ENCODE results near the gene C6orf47. TPM values are rescaled to one million over a fixed set of nuclear protein-coding genes. Genes with fewer than 3 reads are reported as not detected.

C6orf47 gene
- total and polyA plus RNA-seq, 2 of the 13 experiments (the other 11 are each of a cell fraction or from before 2014, with no cell fraction given), result 1.7 to 18.1 TPM

- TF ChIP-seq ATF4 (CRISPR knock-in tag; IDR thresholded peaks at IDR 0.05) (no peak; a peak in 1 of 4 replicates), FOXP1 (IDR thresholded peaks at IDR 0.05) (no peak), FOXP1 (CRISPR knock-in tag; IDR thresholded peaks at IDR 0.05) (no peak), ZNF629 (CRISPR knock-in tag; conservative IDR thresholded peaks at IDR 0.05) (no peak), ESRRA (CRISPR knock-in tag; IDR thresholded peaks at IDR 0.05; ENCODE audit: low read depth) (peak; percentile 22; the same call in 1 of the 2 replicates), ZNF512 (CRISPR knock-in tag; IDR thresholded peaks at IDR 0.05) (no peak), ZSCAN25 (CRISPR knock-in tag; IDR thresholded peaks at IDR 0.05) (peak; percentile 32; the same call in 1 of the 2 replicates), ZNF431 (CRISPR knock-in tag; IDR thresholded peaks at IDR 0.05; ENCODE audit: borderline replicate concordance, low read depth) (peak; percentile 59; the same call in 1 of the 2 replicates), PTBP1 (IDR thresholded peaks at IDR 0.05; ENCODE audit: low read depth, low read length, poor library complexity, severe bottlenecking) (no peak), ZBTB40 (IDR thresholded peaks at IDR 0.05) (no peak), ZBTB40 (CRISPR knock-in tag; IDR thresholded peaks at IDR 0.05) (no peak; the same call in none of the 2 replicates), ZNF275 (CRISPR knock-in tag; IDR thresholded peaks at IDR 0.05; ENCODE audit: borderline replicate concordance) (no peak), NR2F6 (IDR thresholded peaks at IDR 0.05) (no peak), NR2F6 (CRISPR knock-in tag; IDR thresholded peaks at IDR 0.05) (no peak), ZNF816 (CRISPR knock-in tag; IDR thresholded peaks at IDR 0.05; ENCODE audit: borderline replicate concordance) (no peak; the same call in 1 of the 2 replicates), POLR2A (IDR thresholded peaks at IDR 0.05; ENCODE audit: insufficient read depth in 1 of 2, low read depth in 2 of 2, low read length in 2 of 2) (peak; percentile 77 to 79), ZNF709 (CRISPR knock-in tag; IDR thresholded peaks at IDR 0.05) (no peak; the same call in 1 of the 2 replicates), PRMT3 (CRISPR knock-in tag; IDR thresholded peaks at IDR 0.05; ENCODE audit: borderline replicate concordance, low read depth) (no peak)
These were observed 39.8 kb downstream of the C6orf47 start, which contains the start of gene PRRC2A (continued) for GRCh38 chr6:31620586-31621319.

All from HepG2 (cell line).